Neural crest cell (in vitro differentiated cells): ENCODE results near the gene OR6V1. TPM values are rescaled to one million over a fixed set of nuclear protein-coding genes. Genes with fewer than 3 reads are reported as not detected.
"Not testable (repeated sequence)": the region's sequence is repeated elsewhere in the genome, so short reads cannot be mapped to it uniquely, and the experiment has no call there.

Experiments used
- DNase-seq: peaks from one replicate; pipeline ENCODE4 v3.0.0; 2021; ENCODE audit warnings: low read depth, mixed read lengths, low spot score
- H3K27ac Mint-ChIP-seq: one replicate; pipeline ENCODE4 v1.8.0; 2021; ENCODE audit warnings: mild to moderate bottlenecking, mixed read lengths; ENCODE audit not compliant: unreplicated experiment
- H3K27me3 Mint-ChIP-seq: 2 replicates; pipeline ENCODE4 v1.8.0; 2021; ENCODE audit warnings: low read depth, mild to moderate bottlenecking, mixed read lengths
- H3K36me3 Mint-ChIP-seq: 2 replicates; pipeline ENCODE4 v1.8.0; 2021; ENCODE audit warnings: low read depth, mild to moderate bottlenecking, mixed read lengths
- H3K4me1 Mint-ChIP-seq: 2 replicates; pipeline ENCODE4 v1.8.0; 2021; ENCODE audit warnings: mixed read lengths
- H3K4me3 Mint-ChIP-seq: one replicate; pipeline ENCODE4 v1.8.0; 2021; ENCODE audit warnings: mild to moderate bottlenecking, mixed read lengths
- H3K9me3 Mint-ChIP-seq: 2 replicates; pipeline ENCODE4 v1.8.0; 2021; ENCODE audit warnings: mixed read lengths
- total RNA-seq: library from RNA; stranded (reverse); gene quantifications from 2 replicates; pipeline ENCODE4 v1.2.1, GENCODE V29; 2021
- TF ChIP-seq, protein P1 (sequence below): fragments of 200-600 bp; sonication (generic); conservative IDR thresholded peaks from 2 replicates; pipeline ENCODE4 v1.5.0; 2021; ENCODE audit warnings: antibody characterized with exemption, mild to moderate bottlenecking

The OR6V1 gene
- total RNA-seq, 1 donor from 2014 or later: not detected

DNA sequence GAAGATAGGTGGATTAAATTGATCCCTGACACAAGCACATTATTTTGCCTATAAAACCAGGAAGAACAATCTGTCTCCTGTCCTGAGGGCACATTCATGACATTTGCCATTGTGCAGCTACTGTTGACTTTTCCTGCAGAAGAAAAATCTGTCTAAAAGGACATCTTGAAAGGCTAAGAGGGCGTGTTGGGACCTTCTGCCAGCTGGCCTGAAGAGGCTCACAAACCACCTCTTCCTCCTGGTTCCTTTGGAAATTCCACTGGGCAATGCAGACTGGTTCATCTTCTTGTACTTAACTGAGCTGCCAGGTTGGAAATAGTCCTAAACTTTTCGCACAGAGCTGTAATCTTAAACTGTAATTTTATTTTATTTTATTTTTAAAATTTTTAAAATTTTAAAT lies 44.0 kb downstream of the OR6V1 start:
- TF ChIP-seq, protein P1, sequence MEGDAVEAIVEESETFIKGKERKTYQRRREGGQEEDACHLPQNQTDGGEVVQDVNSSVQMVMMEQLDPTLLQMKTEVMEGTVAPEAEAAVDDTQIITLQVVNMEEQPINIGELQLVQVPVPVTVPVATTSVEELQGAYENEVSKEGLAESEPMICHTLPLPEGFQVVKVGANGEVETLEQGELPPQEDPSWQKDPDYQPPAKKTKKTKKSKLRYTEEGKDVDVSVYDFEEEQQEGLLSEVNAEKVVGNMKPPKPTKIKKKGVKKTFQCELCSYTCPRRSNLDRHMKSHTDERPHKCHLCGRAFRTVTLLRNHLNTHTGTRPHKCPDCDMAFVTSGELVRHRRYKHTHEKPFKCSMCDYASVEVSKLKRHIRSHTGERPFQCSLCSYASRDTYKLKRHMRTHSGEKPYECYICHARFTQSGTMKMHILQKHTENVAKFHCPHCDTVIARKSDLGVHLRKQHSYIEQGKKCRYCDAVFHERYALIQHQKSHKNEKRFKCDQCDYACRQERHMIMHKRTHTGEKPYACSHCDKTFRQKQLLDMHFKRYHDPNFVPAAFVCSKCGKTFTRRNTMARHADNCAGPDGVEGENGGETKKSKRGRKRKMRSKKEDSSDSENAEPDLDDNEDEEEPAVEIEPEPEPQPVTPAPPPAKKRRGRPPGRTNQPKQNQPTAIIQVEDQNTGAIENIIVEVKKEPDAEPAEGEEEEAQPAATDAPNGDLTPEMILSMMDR: no peak
- no peak for DNase-seq
- Mint-ChIP-seq H3K9me3 (peaks cover 17% of the 10 kb centered on the region), H3K4me1 (no peaks in the 10 kb centered on the region), H3K4me3 (no peak overlapping the region), H3K36me3 (peaks cover 2% of the 10 kb centered on the region), H3K27me3 (peaks cover under 1% of the 10 kb centered on the region), H3K27ac (no peak overlapping the region)

DNA sequence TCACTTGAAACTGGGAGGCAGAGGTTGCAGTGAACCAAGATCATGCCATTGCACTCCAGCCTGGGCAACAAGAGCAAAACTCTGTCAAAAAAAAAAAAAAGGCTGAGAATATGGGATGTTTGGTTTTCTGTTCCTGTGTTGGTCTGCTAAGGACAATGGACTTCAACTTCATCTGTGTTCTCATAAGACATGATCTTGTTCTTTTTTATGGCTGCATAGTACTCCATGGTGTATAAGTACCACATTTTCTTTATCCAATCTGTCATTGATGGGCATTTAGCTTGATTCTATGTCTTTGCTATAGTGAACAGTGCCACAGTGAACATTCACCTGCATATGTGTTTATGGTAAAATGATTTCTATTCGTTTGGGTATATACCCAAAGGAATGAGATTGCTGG lies 47.4 kb downstream of the OR6V1 start:
- H3K36me3 Mint-ChIP-seq, H3K27me3 Mint-ChIP-seq, H3K4me3 Mint-ChIP-seq, DNase-seq, H3K4me1 Mint-ChIP-seq, H3K27ac Mint-ChIP-seq: not testable (repeated sequence)
- peaks cover 17% of the 10 kb centered on the region for H3K9me3 Mint-ChIP-seq

Other genes with a start within 250 kb of the OR6V1 start
- 12.3 and 12.5 TPM in 2 replicates for gene EPHB6, start 197.3 kb upstream of the OR6V1 start, total RNA-seq
- 0.07 and 0.16 TPM in 2 replicates for gene TRPV6, start 166.6 kb upstream of the OR6V1 start, total RNA-seq
- 0.07 TPM in 1 of 2 replicates, not detected in the other for gene TRPV5, start 118.6 kb upstream of the OR6V1 start, total RNA-seq
- not detected in 2 replicates for gene LLCFC1, start 112.9 kb upstream of the OR6V1 start, total RNA-seq
- 1.4 and 1.7 TPM in 2 replicates for gene KEL, start 90.0 kb upstream of the OR6V1 start, total RNA-seq
- not detected in 2 replicates for gene OR9A2, start 25.2 kb upstream of the OR6V1 start, total RNA-seq
- gene PIP, start 79.7 kb downstream of the OR6V1 start, total RNA-seq: not detected in 2 replicates
- not detected in 2 replicates for gene TAS2R39, start 131.1 kb downstream of the OR6V1 start, total RNA-seq
- not detected in 2 replicates for gene TAS2R40, start 169.7 kb downstream of the OR6V1 start, total RNA-seq
- gene GSTK1, start 211.1 kb downstream of the OR6V1 start, total RNA-seq: 51.0 and 54.1 TPM in 2 replicates
- 0.61 and 0.91 TPM in 2 replicates for gene TMEM139, start 232.6 kb downstream of the OR6V1 start, total RNA-seq
- 72.8 and 76.2 TPM in 2 replicates for gene CASP2, start 236.0 kb downstream of the OR6V1 start, total RNA-seq